Vagina (tissue), 2 donors: ENCODE measurements around the gene IL1A.

ENCODE experiments used
- CTCF ChIP-seq, 3 experiments: fragments of 450-650 bp in 2 of 3; fragments of 200-600 bp in 1 of 3; sonication (generic) in 1 of 3; IDR thresholded peaks; one replicate each; pipeline ENCODE4 v1.5.1; 2017 to 2019; ENCODE audit warnings: antibody characterized with exemption in 3 of 3, mild to moderate bottlenecking in 2 of 3, moderate library complexity in 2 of 3
- POLR2A ChIP-seq, 2 donors: fragments of 450-650 bp; IDR thresholded peaks; one replicate each; pipeline ENCODE4 v1.6.1; 2017; ENCODE audit warnings: antibody characterized with exemption in 2 of 2, mild to moderate bottlenecking in 2 of 2, moderate library complexity in 2 of 2
- POLR2AphosphoS5 ChIP-seq, 2 donors: sonication (generic); formaldehyde crosslinking; IDR thresholded peaks; one replicate each; pipeline ENCODE4 v1.9.0; 2017; ENCODE audit warnings: antibody characterized with exemption in 2 of 2, mild to moderate bottlenecking in 2 of 2, low read depth in 1 of 2; ENCODE audit not compliant: insufficient read depth in 1 of 2

DNA sequence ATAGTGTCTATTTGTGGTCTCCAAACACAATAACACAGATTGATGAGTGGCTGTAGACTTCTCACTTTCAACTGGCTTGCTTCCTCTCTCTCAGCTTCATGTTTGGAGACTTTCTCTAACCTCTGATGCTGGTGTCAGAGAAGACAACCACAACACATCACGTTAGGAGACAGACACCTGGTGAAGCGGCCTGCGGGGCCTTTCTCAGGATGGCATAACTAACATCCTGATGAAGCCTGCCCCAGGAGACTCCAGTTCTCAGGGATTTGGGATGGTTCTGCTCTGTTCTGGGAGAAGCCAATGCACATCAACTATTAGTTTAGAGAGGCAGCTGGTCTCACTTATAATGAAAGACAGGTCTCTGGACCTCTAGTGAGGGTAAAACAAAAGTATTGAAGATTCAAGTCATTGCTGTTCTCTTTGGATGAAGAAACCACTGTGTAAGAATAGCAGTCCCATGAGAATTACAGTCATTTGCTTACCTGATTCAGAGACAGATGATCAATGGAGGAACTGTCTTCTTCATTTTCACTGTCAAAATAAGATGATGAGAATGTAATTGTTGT is 2.0 kb downstream of the IL1A start:
- TF ChIP-seq CTCF (IDR thresholded peaks at IDR 0.05) (no peak), POLR2A (IDR thresholded peaks at IDR 0.05) (no peak), POLR2AphosphoS5 (IDR thresholded peaks at IDR 0.05; ENCODE audit: insufficient read depth in 1 of 2, low read depth in 1 of 2) (no peak)
